Testis (tissue), 3 donors: Measurements from ENCODE around the gene VAMP8. TPM values are rescaled to one million over a fixed set of nuclear protein-coding genes. Genes with fewer than 3 reads are reported as not detected.

Source experiments
- DNase-seq: peaks from one replicate; pipeline ENCODE4 v3.0.0-alpha.2; 2019
- H3K27ac ChIP-seq, 2 donors: fragments of 200-600 bp; sonication (generic); one replicate each; pipeline ENCODE4 v1.5.1; 2019
- H3K27me3 ChIP-seq: fragments of 200-600 bp; sonication (generic); one replicate; pipeline ENCODE4 v1.5.1; 2019
- H3K36me3 ChIP-seq: fragments of 200-600 bp; sonication (generic); one replicate; pipeline ENCODE4 v1.5.1; 2017; ENCODE audit warnings: low read depth; ENCODE audit errors: missing control alignments
- H3K4me1 ChIP-seq: fragments of 200-600 bp; sonication (generic); one replicate; pipeline ENCODE4 v1.5.1; 2019
- H3K4me3 ChIP-seq, 2 donors: fragments of 200-600 bp; sonication (generic); one replicate each; pipeline ENCODE4 v1.5.1; 2017 to 2019
- H3K9me3 ChIP-seq: fragments of 200-600 bp; sonication (generic); one replicate; pipeline ENCODE4 v1.5.1; 2017
- POLR2A ChIP-seq: fragments of 450-650 bp; IDR thresholded peaks from one replicate; pipeline ENCODE4 v1.6.1; 2017; ENCODE audit warnings: antibody characterized with exemption, mild to moderate bottlenecking, moderate library complexity
- WGBS, 2 donors: methylation state at CpG; one replicate each; pipeline ENCODE4 v1.1.5; 2018; 5-methylcytosine and 5-hydroxymethylcytosine counted together
- intact Hi-C: fragments of 100-400 bp; cut with DNase I; formaldehyde crosslinking; loops from one replicate; pipeline ENCODE4 v1.15.1; 2023; ENCODE audit warnings: low total_unique reads
- polyA plus RNA-seq: library from polyadenylated mRNA; stranded (reverse); fragments of 350-450 nt; fragmentation: Illumina TruSeq; extraction: RNeasy Lipid Tissue Mini Kit (QIAGEN cat#74804); gene quantifications from one replicate; pipeline ENCODE4 v1.2.3, GENCODE V29; 2014; ENCODE audit warnings: low read depth, low replicate concordance; ENCODE audit not compliant: insufficient read depth
- total RNA-seq, 2 donors: library from RNA; depleted of rRNA; stranded (reverse); fragments of >200 nt; gene quantifications; one replicate each; pipeline ENCODE4 v1.2.3, GENCODE V29; 2016
- TF ChIP-seq, protein P1 (sequence below), 3 experiments: fragments of 450-650 bp in 2 of 3; fragments of 200-600 bp in 1 of 3; sonication (generic) in 1 of 3; IDR thresholded peaks; one replicate each; pipeline ENCODE4 v1.5.1; 2016 to 2019; ENCODE audit warnings: antibody characterized with exemption in 3 of 3, mild to moderate bottlenecking in 2 of 3, moderate library complexity in 1 of 3

The VAMP8 gene
- total and polyA plus RNA-seq, 3 donors from 2014 or later = 10.8 to 59.0 (median 13.9) TPM

- WGBS, 2 donors = 0 to 1% methylated on average over 25 to 40 of the region's 47 CpGs
- Histone ChIP-seq H3K27me3 (no peaks in the 10 kb centered on the region), H3K4me1 (peaks cover 29% of the 10 kb centered on the region), H3K36me3 (no peaks in the 10 kb centered on the region), H3K9me3 (no peaks in the 10 kb centered on the region), H3K27ac (peak within 1 kb of the TSS; percentile 92 to 95), H3K4me3 (peak within 1 kb of the TSS; percentile 85 to 97)
- peak; percentile 99 for DNase-seq
- intact Hi-C loops = no loop called here
- TF ChIP-seq, protein P1, sequence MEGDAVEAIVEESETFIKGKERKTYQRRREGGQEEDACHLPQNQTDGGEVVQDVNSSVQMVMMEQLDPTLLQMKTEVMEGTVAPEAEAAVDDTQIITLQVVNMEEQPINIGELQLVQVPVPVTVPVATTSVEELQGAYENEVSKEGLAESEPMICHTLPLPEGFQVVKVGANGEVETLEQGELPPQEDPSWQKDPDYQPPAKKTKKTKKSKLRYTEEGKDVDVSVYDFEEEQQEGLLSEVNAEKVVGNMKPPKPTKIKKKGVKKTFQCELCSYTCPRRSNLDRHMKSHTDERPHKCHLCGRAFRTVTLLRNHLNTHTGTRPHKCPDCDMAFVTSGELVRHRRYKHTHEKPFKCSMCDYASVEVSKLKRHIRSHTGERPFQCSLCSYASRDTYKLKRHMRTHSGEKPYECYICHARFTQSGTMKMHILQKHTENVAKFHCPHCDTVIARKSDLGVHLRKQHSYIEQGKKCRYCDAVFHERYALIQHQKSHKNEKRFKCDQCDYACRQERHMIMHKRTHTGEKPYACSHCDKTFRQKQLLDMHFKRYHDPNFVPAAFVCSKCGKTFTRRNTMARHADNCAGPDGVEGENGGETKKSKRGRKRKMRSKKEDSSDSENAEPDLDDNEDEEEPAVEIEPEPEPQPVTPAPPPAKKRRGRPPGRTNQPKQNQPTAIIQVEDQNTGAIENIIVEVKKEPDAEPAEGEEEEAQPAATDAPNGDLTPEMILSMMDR (IDR thresholded peaks at IDR 0.05) = peak in 1 of 3 experiments; percentile 3
- TF ChIP-seq POLR2A = peak; percentile 76
Measured at GRCh38 chr2:85595301-85596025, 18.1 kb downstream of the VAMP8 start, which contains the start of gene RNF181. RNF181 (plus strand) TSS chr2:85595745; CDS start chr2:85595764, 19 bp downstream.

DNA sequence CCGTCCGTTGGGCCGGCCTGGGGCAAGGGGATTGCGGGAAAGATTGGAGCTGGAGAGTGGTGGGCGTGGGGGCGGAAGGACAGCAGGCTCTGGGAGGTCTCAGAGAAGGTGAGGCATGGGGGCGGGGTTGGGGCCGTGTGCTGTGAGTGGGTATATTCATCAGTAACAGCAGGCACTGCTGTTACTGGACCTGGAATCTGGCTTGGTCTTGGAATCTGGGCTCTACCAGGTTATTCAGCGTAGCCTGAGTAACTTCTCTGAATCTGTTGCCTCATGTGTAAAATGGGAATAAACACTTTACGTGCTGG, 18.6 kb downstream of the VAMP8 start:
- no peaks in the 10 kb centered on the region for H3K27me3 ChIP-seq
- no peaks in the 10 kb centered on the region for H3K36me3 ChIP-seq
- TF ChIP-seq POLR2A = no peak
- TF ChIP-seq, protein P1 (IDR thresholded peaks at IDR 0.05) = no peak
- DNase-seq = no peak
- peak overlapping the region; percentile 85 to 97 for H3K4me3 ChIP-seq
- 2% methylated on average over 5 to 10 of the region's 10 CpGs for WGBS, 2 donors
- intact Hi-C loops = no loop called here
- H3K4me1 ChIP-seq = peaks cover 26% of the 10 kb centered on the region
- H3K27ac ChIP-seq = peak overlapping the region; percentile 92 to 95
- H3K9me3 ChIP-seq = no peaks in the 10 kb centered on the region

GRCh38 chr2:85596486-85597143, 19.2 kb downstream of the VAMP8 start:
- peak overlapping the region in 1 of 2 donors; percentile 92 for H3K27ac ChIP-seq
- DNase-seq = no peak
- TF ChIP-seq POLR2A = no peak
- TF ChIP-seq, protein P1 (IDR thresholded peaks at IDR 0.05) = no peak
- no peaks in the 10 kb centered on the region for H3K36me3 ChIP-seq
- H3K27me3 ChIP-seq = no peaks in the 10 kb centered on the region
- WGBS, 2 donors = 43 to 54% methylated on average over 2 to 3 of the region's 3 CpGs
- H3K9me3 ChIP-seq = no peaks in the 10 kb centered on the region
- peak overlapping the region in 1 of 2 donors; percentile 97 for H3K4me3 ChIP-seq
- peaks cover 26% of the 10 kb centered on the region for H3K4me1 ChIP-seq
- intact Hi-C loops = no loop called here

- WGBS, 2 donors = 77 to 79% methylated on average over 5 of the region's 5 CpGs
- Histone ChIP-seq H3K27ac (no peak overlapping the region), H3K27me3 (no peaks in the 10 kb centered on the region), H3K4me3 (no peak overlapping the region), H3K36me3 (no peaks in the 10 kb centered on the region), H3K4me1 (peaks cover 29% of the 10 kb centered on the region), H3K9me3 (no peaks in the 10 kb centered on the region)
- intact Hi-C loops = no loop called here
- no peak for DNase-seq
- TF ChIP-seq, protein P1 (IDR thresholded peaks at IDR 0.05) = no peak
- TF ChIP-seq POLR2A = no peak
Measured at GRCh38 chr2:85597241-85597640, 19.9 kb downstream of the VAMP8 start.
